WTC11 (cell line): Measurements from ENCODE around the gene MYCBP2. TPM values are rescaled to one million over a fixed set of nuclear protein-coding genes. Genes with fewer than 3 reads are reported as not detected.

Experiments used
- ATAC-seq: fragments of 200-7000 bp; cut with Tn5 transposase; 2 replicates; pipeline ENCODE4 v1.10.0; 2021; ENCODE audit warnings: mild to moderate bottlenecking, moderate library complexity
- CTCF ChIA-PET: fragments of 300-600 bp; sonication (Branson Sonifier 250); formaldehyde crosslinking; loops from one replicate; lab custom pipeline; 2021; ENCODE audit warnings: antibody characterized with exemption; lab: Charles Lee
- POLR2A ChIA-PET: fragments of 350-600 bp; sonication (Branson Sonifier 250); formaldehyde crosslinking; loops from one replicate; lab custom pipeline; 2021; ENCODE audit warnings: antibody characterized with exemption; lab: Charles Lee
- DNase-seq: peaks from one replicate; pipeline ENCODE4 v3.0.0; 2021; ENCODE audit warnings: low spot score
- H3K27ac Mint-ChIP-seq: 2 replicates; pipeline ENCODE4 v1.8.0; 2021; ENCODE audit warnings: mixed read lengths
- H3K27me3 Mint-ChIP-seq: 2 replicates; pipeline ENCODE4 v1.8.0; 2021; ENCODE audit warnings: low read depth, mild to moderate bottlenecking, moderate library complexity, mixed read lengths
- H3K36me3 Mint-ChIP-seq: 2 replicates; pipeline ENCODE4 v1.8.0; 2021; ENCODE audit warnings: mixed read lengths
- H3K4me1 Mint-ChIP-seq: 2 replicates; pipeline ENCODE4 v1.8.0; 2022; ENCODE audit warnings: mixed read lengths
- H3K4me3 Mint-ChIP-seq: 2 replicates; pipeline ENCODE4 v1.8.0; 2021; ENCODE audit warnings: mild to moderate bottlenecking, moderate library complexity, mixed read lengths
- H3K9me3 Mint-ChIP-seq: 2 replicates; pipeline ENCODE4 v1.8.0; 2021; ENCODE audit warnings: mixed read lengths
- ETV6 ChIP-seq: sonication (generic); formaldehyde crosslinking; IDR thresholded peaks from 2 replicates; pipeline ENCODE4 v1.8.1; 2022; ENCODE audit warnings: mild to moderate bottlenecking, missing genetic modification reagents
- FOXK1 ChIP-seq: sonication (generic); formaldehyde crosslinking; IDR thresholded peaks from 2 replicates; pipeline ENCODE4 v1.8.0; 2022; ENCODE audit warnings: mild to moderate bottlenecking, moderate library complexity, missing genetic modification reagents
- GABPB1 ChIP-seq: sonication (generic); formaldehyde crosslinking; IDR thresholded peaks from 2 replicates; pipeline ENCODE4 v1.8.1; 2023; ENCODE audit warnings: mild to moderate bottlenecking, missing genetic modification reagents
- GTF2I ChIP-seq: fragments of 250-450 bp; sonication (Bioruptor Pico); conservative IDR thresholded peaks from 2 replicates; pipeline ENCODE4 v1.4.0; 2021; ENCODE audit warnings: mild to moderate bottlenecking
- HMGA2 ChIP-seq: fragments of 250-450 bp; sonication (Bioruptor Pico); IDR thresholded peaks from 2 replicates; pipeline ENCODE4 v1.4.0; 2021; ENCODE audit warnings: mild to moderate bottlenecking, moderate library complexity
- JUN ChIP-seq: sonication (generic); formaldehyde crosslinking; IDR thresholded peaks from 2 replicates; pipeline ENCODE4 v1.8.0; 2023; ENCODE audit warnings: mild to moderate bottlenecking, missing genetic modification reagents
- KAT7 ChIP-seq: sonication (generic); formaldehyde crosslinking; IDR thresholded peaks from 2 replicates; pipeline ENCODE4 v1.8.1; 2023; ENCODE audit warnings: missing genetic modification reagents, mild to moderate bottlenecking, borderline replicate concordance
- MAX ChIP-seq: sonication (generic); formaldehyde crosslinking; IDR thresholded peaks from 2 replicates; pipeline ENCODE4 v1.8.0; 2022; ENCODE audit warnings: mild to moderate bottlenecking, missing genetic modification reagents
- MXD4 ChIP-seq: fragments of 250-450 bp; sonication (Bioruptor Pico); IDR thresholded peaks from 2 replicates; pipeline ENCODE4 v1.8.0; 2021; ENCODE audit warnings: mild to moderate bottlenecking, moderate library complexity, borderline replicate concordance
- NFE2L1 ChIP-seq: sonication (generic); formaldehyde crosslinking; IDR thresholded peaks from 2 replicates; pipeline ENCODE4 v1.8.1; 2023; ENCODE audit warnings: missing genetic modification reagents
- PRDM15 ChIP-seq: sonication (generic); formaldehyde crosslinking; IDR thresholded peaks from 2 replicates; pipeline ENCODE4 v1.8.0; 2022; ENCODE audit warnings: missing genetic modification reagents
- PRRX2 ChIP-seq: fragments of 250-450 bp; sonication (Bioruptor Pico); IDR thresholded peaks from 2 replicates; pipeline ENCODE4 v1.8.0; 2021; ENCODE audit warnings: mild to moderate bottlenecking
- RORB ChIP-seq: fragments of 250-450 bp; sonication (Bioruptor Pico); IDR thresholded peaks from 2 replicates; pipeline ENCODE4 v1.9.0; 2021; ENCODE audit warnings: mild to moderate bottlenecking
- SMAD4 ChIP-seq: sonication (generic); formaldehyde crosslinking; IDR thresholded peaks from 2 replicates; pipeline ENCODE4 v1.8.0; 2022; ENCODE audit warnings: mild to moderate bottlenecking, missing genetic modification reagents
- SOX15 ChIP-seq: fragments of 250-450 bp; sonication (Bioruptor Pico); IDR thresholded peaks from 2 replicates; pipeline ENCODE4 v1.9.0; 2021; ENCODE audit warnings: mild to moderate bottlenecking
- TEAD4 ChIP-seq: sonication (generic); formaldehyde crosslinking; IDR thresholded peaks from 2 replicates; pipeline ENCODE4 v1.8.0; 2022; ENCODE audit warnings: mild to moderate bottlenecking, missing genetic modification reagents
- TP53 ChIP-seq: sonication (generic); formaldehyde crosslinking; IDR thresholded peaks from 2 replicates; pipeline ENCODE4 v1.8.1; 2023; ENCODE audit warnings: mild to moderate bottlenecking, missing genetic modification reagents
- ZBTB21 ChIP-seq: sonication (generic); formaldehyde crosslinking; IDR thresholded peaks from 2 replicates; pipeline ENCODE4 v1.8.1; 2023; ENCODE audit warnings: mild to moderate bottlenecking, missing genetic modification reagents, borderline replicate concordance
- ZNF396 ChIP-seq: fragments of 250-450 bp; sonication (Bioruptor Pico); IDR thresholded peaks from 2 replicates; pipeline ENCODE4 v1.8.0; 2021; ENCODE audit warnings: mild to moderate bottlenecking, moderate library complexity, borderline replicate concordance
- ZNF425 ChIP-seq: fragments of 250-450 bp; sonication (Bioruptor Pico); conservative IDR thresholded peaks from 2 replicates; pipeline ENCODE4 v1.9.0; 2021; ENCODE audit warnings: mild to moderate bottlenecking
- total RNA-seq: library from RNA; stranded (reverse); gene quantifications from 3 replicates; pipeline ENCODE4 v1.2.3, GENCODE V29; 2021
- TF ChIP-seq, protein P1 (sequence below): sonication (generic); formaldehyde crosslinking; IDR thresholded peaks from 2 replicates; pipeline ENCODE4 v1.8.0; 2023; ENCODE audit warnings: mild to moderate bottlenecking, missing genetic modification reagents

Gene MYCBP2
- total RNA-seq, 1 experiment from 2014 or later, result 54.3 TPM

DNA sequence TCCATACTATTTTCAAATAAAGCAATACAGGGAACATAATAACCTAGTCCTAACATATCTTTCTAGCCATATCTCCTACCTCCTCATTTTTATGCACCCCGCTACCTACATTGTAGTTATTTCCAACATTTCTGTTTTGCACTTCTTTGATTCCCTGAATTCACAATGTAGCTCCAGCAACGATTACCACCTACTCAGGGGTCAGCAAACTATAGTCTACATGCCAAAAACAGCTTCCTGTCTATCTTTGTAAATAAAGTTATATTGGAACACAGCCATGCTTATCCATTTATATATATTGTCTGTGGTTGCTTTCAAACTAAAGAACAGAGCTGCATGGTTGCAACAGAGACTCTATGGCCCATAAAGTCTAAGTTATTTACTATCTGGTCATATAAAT, 16.7 kb downstream of the MYCBP2 start (continued):
- TF ChIP-seq, protein P1, sequence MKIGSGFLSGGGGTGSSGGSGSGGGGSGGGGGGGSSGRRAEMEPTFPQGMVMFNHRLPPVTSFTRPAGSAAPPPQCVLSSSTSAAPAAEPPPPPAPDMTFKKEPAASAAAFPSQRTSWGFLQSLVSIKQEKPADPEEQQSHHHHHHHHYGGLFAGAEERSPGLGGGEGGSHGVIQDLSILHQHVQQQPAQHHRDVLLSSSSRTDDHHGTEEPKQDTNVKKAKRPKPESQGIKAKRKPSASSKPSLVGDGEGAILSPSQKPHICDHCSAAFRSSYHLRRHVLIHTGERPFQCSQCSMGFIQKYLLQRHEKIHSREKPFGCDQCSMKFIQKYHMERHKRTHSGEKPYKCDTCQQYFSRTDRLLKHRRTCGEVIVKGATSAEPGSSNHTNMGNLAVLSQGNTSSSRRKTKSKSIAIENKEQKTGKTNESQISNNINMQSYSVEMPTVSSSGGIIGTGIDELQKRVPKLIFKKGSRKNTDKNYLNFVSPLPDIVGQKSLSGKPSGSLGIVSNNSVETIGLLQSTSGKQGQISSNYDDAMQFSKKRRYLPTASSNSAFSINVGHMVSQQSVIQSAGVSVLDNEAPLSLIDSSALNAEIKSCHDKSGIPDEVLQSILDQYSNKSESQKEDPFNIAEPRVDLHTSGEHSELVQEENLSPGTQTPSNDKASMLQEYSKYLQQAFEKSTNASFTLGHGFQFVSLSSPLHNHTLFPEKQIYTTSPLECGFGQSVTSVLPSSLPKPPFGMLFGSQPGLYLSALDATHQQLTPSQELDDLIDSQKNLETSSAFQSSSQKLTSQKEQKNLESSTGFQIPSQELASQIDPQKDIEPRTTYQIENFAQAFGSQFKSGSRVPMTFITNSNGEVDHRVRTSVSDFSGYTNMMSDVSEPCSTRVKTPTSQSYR (CRISPR knock-in tag), result no peak
- TF ChIP-seq ZNF396 (no peak), GABPB1 (CRISPR knock-in tag) (no peak), JUN (CRISPR knock-in tag) (no peak), ZBTB21 (CRISPR knock-in tag) (no peak), TEAD4 (no peak)

- TF ChIP-seq MXD4 (CRISPR knock-in tag), result no peak
- TF ChIP-seq NFE2L1, result no peak
- no peak for TF ChIP-seq RORB
- TF ChIP-seq SOX15, result no peak
- TF ChIP-seq SMAD4 (CRISPR knock-in tag), result no peak
- no peak overlapping the region for H3K4me3 Mint-ChIP-seq
- H3K27me3 Mint-ChIP-seq, result no peaks in the 10 kb centered on the region; the same call in 1 of the 2 replicates
- ChIA-PET CTCF (interaction anchor here (1.8 kb wide), 1 partner anchor 8 kb away, joined by 9 read pairs; no protein-coding TSS in a partner anchor), POLR2A (no interaction called here)
- H3K9me3 Mint-ChIP-seq, result no peaks in the 10 kb centered on the region
- H3K4me1 Mint-ChIP-seq, result peaks cover 86% of the 10 kb centered on the region
- no peak overlapping the region for H3K27ac Mint-ChIP-seq
- ATAC-seq (no peak), DNase-seq (no peak)
- no peaks in the 10 kb centered on the region for H3K36me3 Mint-ChIP-seq
Measured at GRCh38 chr13:77309254-77309653, 17.6 kb downstream of the MYCBP2 start.

GRCh38 chr13:77306458-77306857, 20.4 kb downstream of the MYCBP2 start:
- peak overlapping the region; percentile 2; the same call in 1 of the 2 replicates for H3K4me3 Mint-ChIP-seq
- no peaks in the 10 kb centered on the region; the same call in 1 of the 2 replicates for H3K27me3 Mint-ChIP-seq
- H3K4me1 Mint-ChIP-seq, result peaks cover 81% of the 10 kb centered on the region
- ChIA-PET CTCF (interaction anchor here (0.8 to 1.8 kb wide), 2 partner anchors 11 to 22 kb away, joined by 3 to 6 read pairs; no protein-coding TSS in a partner anchor), POLR2A (no interaction called here)
- no peaks in the 10 kb centered on the region for H3K9me3 Mint-ChIP-seq
- H3K27ac Mint-ChIP-seq, result peak overlapping the region; percentile 61
- ATAC-seq (peak; percentile 67), DNase-seq (no peak)
- H3K36me3 Mint-ChIP-seq, result no peaks in the 10 kb centered on the region
- TF ChIP-seq KAT7 (CRISPR knock-in tag) (no peak), MAX (no peak), PRDM15 (CRISPR knock-in tag) (no peak), GTF2I (CRISPR knock-in tag) (no peak), FOXK1 (no peak), ZNF425 (CRISPR knock-in tag) (no peak), RORB (no peak), TP53 (no peak), ETV6 (no peak), HMGA2 (CRISPR knock-in tag) (no peak), PRRX2 (CRISPR knock-in tag) (no peak)
